ENCODE results near the gene CACNA2D3. TPM values are rescaled to one million over a fixed set of nuclear protein-coding genes. Genes with fewer than 3 reads are reported as not detected.

CACNA2D3 gene
- polyA plus RNA-seq, 1 donor from 2014 or later: 26.2 TPM

- Histone ChIP-seq H3K36me3 (ENCODE audit: insufficient read depth, low read length) (no peaks in the 10 kb centered on the region), H3K9ac (ENCODE audit: low read length) (no peak overlapping the region), H3K27ac (ENCODE audit: low read length) (no peak overlapping the region), H3K79me2 (replicated peaks; ENCODE audit: insufficient read depth, low read length) (no peaks in the 10 kb centered on the region), H3K4me2 (ENCODE audit: low read length) (no peak overlapping the region), H3F3A (ENCODE audit: insufficient read depth, low read length, poor library complexity, severe bottlenecking) (no peaks in the 10 kb centered on the region), H3K9me3 (ENCODE audit: low read length) (no peaks in the 10 kb centered on the region), H3K9me2 (ENCODE audit: insufficient read depth, low read length) (no peaks in the 10 kb centered on the region), H4K20me1 (ENCODE audit: insufficient read depth) (no peaks in the 10 kb centered on the region), H3K27me3 (ENCODE audit: insufficient read depth, low read depth, low read length) (no peaks in the 10 kb centered on the region), H2AFZ (ENCODE audit: low read depth, low read length) (no peak overlapping the region), H3K4me3 (ENCODE audit: low read length) (no peak overlapping the region)
- no peak for TF ChIP-seq TAF1 (IDR thresholded peaks at IDR 0.05; ENCODE audit: low read depth)
These were observed 795.5 kb downstream of the CACNA2D3 start for GRCh38 chr3:54917862-54918261.

- H3K9ac ChIP-seq (ENCODE audit: low read length): no peak overlapping the region
- H3F3A ChIP-seq (ENCODE audit: insufficient read depth, low read length, poor library complexity, severe bottlenecking): no peaks in the 10 kb centered on the region
- no peaks in the 10 kb centered on the region for H3K27me3 ChIP-seq (ENCODE audit: insufficient read depth, low read depth, low read length)
- no peaks in the 10 kb centered on the region for H3K9me2 ChIP-seq (ENCODE audit: insufficient read depth, low read length)
- no peak overlapping the region for H2AFZ ChIP-seq (ENCODE audit: low read depth, low read length)
- no peak overlapping the region for H3K4me3 ChIP-seq (ENCODE audit: low read length)
- no peak overlapping the region for H3K27ac ChIP-seq (ENCODE audit: low read length)
- no peaks in the 10 kb centered on the region for H3K36me3 ChIP-seq (ENCODE audit: insufficient read depth, low read length)
- no peaks in the 10 kb centered on the region for H4K20me1 ChIP-seq (ENCODE audit: insufficient read depth)
- H3K79me2 ChIP-seq (replicated peaks; ENCODE audit: insufficient read depth, low read length): no peaks in the 10 kb centered on the region
- H3K4me2 ChIP-seq (ENCODE audit: low read length): no peak overlapping the region
- TF ChIP-seq RAD21 (conservative IDR thresholded peaks at IDR 0.05) (no peak), EP300 (conservative IDR thresholded peaks at IDR 0.05; ENCODE audit: poor library complexity, severe bottlenecking) (no peak), TAF1 (IDR thresholded peaks at IDR 0.05; ENCODE audit: low read depth) (no peak), CTCF (IDR thresholded peaks at IDR 0.05; ENCODE audit: poor library complexity, severe bottlenecking) (no peak), POLR2AphosphoS5 (IDR thresholded peaks at IDR 0.05) (no peak), EZH2 (IDR thresholded peaks at IDR 0.05; ENCODE audit: borderline replicate concordance, insufficient read depth, low read length, poor library complexity, severe bottlenecking) (no peak), MXI1 (conservative IDR thresholded peaks at IDR 0.05; ENCODE audit: poor library complexity, severe bottlenecking) (no peak), REST (IDR thresholded peaks at IDR 0.05; ENCODE audit: borderline replicate concordance) (no peak), SMC3 (conservative IDR thresholded peaks at IDR 0.05; ENCODE audit: poor library complexity) (no peak)
- H3K9me3 ChIP-seq (ENCODE audit: low read length): no peaks in the 10 kb centered on the region
These were observed 796.2 kb downstream of the CACNA2D3 start for GRCh38 chr3:54918516-54918915.

Measured in neural cell (in vitro differentiated cells).